Colonic mucosa (tissue), 4 donors: ENCODE measurements around the gene HSCB. TPM values are rescaled to one million over a fixed set of nuclear protein-coding genes. Genes with fewer than 3 reads are reported as not detected.
"Not testable (repeated sequence)": the region's sequence is repeated elsewhere in the genome, so short reads cannot be mapped to it uniquely, and the experiment has no call there.

Experiments
- DNase-seq: peaks from one replicate; pipeline ENCODE4 v3.0.0-alpha.2; 2020
- H3K27ac ChIP-seq: fragments of 200-600 bp; one replicate; pipeline ENCODE4 v1.8.0; 2021
- H3K27me3 ChIP-seq: fragments of 200-600 bp; one replicate; pipeline ENCODE4 v1.8.0; 2021
- H3K36me3 ChIP-seq: fragments of 200-600 bp; one replicate; pipeline ENCODE4 v1.8.0; 2021
- H3K4me1 ChIP-seq: fragments of 200-600 bp; one replicate; pipeline ENCODE4 v1.8.0; 2021; ENCODE audit warnings: mild to moderate bottlenecking
- H3K4me3 ChIP-seq: fragments of 200-600 bp; one replicate; pipeline ENCODE4 v1.8.0; 2021
- H3K9ac ChIP-seq, 2 donors: one replicate each; pipeline ENCODE4 v1.7.0; 2013; ENCODE audit warnings: control low read depth in 2 of 2, low read depth in 2 of 2, low read length in 2 of 2
- H3K9me3 ChIP-seq: fragments of 200-600 bp; one replicate; pipeline ENCODE4 v1.8.0; 2021
- intact Hi-C: fragments of 100-400 bp; cut with DNase I; formaldehyde crosslinking; loops from one replicate; pipeline ENCODE4 v1.14.1; 2022
- total RNA-seq, 2 donors: library from RNA; stranded (reverse); fragmentation: NEBNext Ultra II Directional in 1 of 2; extraction: Animal tissue kit (Norgen Biotek cat#: 25700) in 1 of 2; gene quantifications; one replicate each; pipeline ENCODE4 v1.2.1, GENCODE V29; 2021
- TF ChIP-seq, protein P1 (sequence below): fragments of 200-600 bp; IDR thresholded peaks from one replicate; pipeline ENCODE4 v1.8.0; 2022; ENCODE audit warnings: antibody characterized with exemption, mild to moderate bottlenecking
- donor health status: healthy.
- donor health status: DM: no; HTN: no; CAD: no.
- donor health status: DM: no; HTN: no; CAD: no.

Gene HSCB
- total RNA-seq, 2 donors from 2014 or later: 11.7 to 15.6 TPM

DNA sequence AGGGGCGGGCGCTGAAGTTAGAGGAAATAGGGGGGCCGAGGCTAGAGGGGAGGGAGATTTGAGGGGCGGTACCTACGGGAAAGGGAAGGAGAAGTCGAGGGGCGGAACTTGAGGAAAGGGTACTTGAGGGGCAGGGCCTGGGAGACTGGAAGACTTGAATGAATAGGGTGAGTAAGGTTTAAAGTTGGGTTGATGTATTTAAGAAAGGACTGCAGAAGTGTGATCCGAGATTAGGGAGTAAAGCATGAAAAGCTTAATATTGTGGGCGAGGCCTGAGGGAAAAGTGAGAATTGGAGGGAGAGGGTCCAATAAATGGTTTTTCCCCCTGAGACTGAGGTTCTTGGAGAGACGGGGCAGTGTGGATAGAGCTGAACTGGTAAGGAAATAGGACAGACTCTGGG is 723 bp downstream of the HSCB start:
- no peak for DNase-seq
- no peaks in the 10 kb centered on the region for H3K27me3 ChIP-seq
- no peaks in the 10 kb centered on the region for H3K9me3 ChIP-seq
- no peaks in the 10 kb centered on the region for H3K4me1 ChIP-seq
- TF ChIP-seq, protein P1, sequence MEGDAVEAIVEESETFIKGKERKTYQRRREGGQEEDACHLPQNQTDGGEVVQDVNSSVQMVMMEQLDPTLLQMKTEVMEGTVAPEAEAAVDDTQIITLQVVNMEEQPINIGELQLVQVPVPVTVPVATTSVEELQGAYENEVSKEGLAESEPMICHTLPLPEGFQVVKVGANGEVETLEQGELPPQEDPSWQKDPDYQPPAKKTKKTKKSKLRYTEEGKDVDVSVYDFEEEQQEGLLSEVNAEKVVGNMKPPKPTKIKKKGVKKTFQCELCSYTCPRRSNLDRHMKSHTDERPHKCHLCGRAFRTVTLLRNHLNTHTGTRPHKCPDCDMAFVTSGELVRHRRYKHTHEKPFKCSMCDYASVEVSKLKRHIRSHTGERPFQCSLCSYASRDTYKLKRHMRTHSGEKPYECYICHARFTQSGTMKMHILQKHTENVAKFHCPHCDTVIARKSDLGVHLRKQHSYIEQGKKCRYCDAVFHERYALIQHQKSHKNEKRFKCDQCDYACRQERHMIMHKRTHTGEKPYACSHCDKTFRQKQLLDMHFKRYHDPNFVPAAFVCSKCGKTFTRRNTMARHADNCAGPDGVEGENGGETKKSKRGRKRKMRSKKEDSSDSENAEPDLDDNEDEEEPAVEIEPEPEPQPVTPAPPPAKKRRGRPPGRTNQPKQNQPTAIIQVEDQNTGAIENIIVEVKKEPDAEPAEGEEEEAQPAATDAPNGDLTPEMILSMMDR: no peak
- H3K27ac ChIP-seq: peak overlapping the region; percentile 99
- H3K36me3 ChIP-seq: no peaks in the 10 kb centered on the region
- H3K4me3 ChIP-seq: peak overlapping the region; percentile 97
- peak overlapping the region; percentile 54 to 93 for H3K9ac ChIP-seq
- intact Hi-C loops: no loop called here

DNA sequence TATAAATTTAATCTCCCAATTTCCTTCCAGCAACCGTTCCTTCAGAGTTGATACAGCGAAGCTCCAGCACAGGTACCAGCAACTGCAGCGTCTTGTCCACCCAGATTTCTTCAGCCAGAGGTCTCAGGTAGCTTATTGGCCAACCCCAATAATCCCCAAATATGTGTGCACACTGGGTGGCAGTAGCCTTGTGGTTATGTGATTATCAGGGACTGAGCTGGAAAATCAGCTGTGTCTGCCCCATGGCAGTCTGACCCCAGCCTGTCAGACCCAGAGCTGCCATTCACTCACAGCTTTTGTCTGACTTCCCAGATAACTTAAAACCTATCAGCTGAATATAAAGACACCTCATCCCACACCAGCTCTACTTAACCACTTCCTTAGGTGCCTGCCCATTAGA is 2.0 kb downstream of the HSCB start:
- H3K27me3 ChIP-seq: no peaks in the 10 kb centered on the region
- intact Hi-C loops: no loop called here
- no peaks in the 10 kb centered on the region for H3K9me3 ChIP-seq
- TF ChIP-seq, protein P1: no peak
- no peaks in the 10 kb centered on the region for H3K4me1 ChIP-seq
- no peaks in the 10 kb centered on the region for H3K36me3 ChIP-seq
- no peak overlapping the region for H3K4me3 ChIP-seq
- H3K27ac ChIP-seq: no peak overlapping the region
- H3K9ac ChIP-seq: no peak overlapping the region
- DNase-seq: no peak

DNA sequence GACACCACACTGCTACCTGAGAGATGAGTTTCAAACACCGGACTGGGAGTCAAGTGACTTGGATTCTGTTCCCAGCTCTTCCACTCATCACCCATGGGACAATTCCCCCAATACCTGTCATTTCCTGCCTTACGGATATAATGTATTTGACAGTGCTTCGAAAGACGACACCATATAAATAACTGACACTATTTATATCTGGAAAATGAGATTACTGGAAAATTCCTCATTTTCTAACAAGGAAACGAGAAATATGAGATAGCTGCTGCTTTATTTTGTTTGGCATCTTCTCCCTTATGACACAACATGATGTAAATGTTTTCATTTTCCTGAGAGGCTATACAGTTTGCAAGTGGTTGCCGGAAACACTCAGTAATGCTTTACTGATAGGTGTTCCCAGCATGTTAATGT is 8.6 kb downstream of the HSCB start:
- intact Hi-C loops: no loop called here
- no peaks in the 10 kb centered on the region for H3K27me3 ChIP-seq
- no peaks in the 10 kb centered on the region for H3K9me3 ChIP-seq
- H3K4me3 ChIP-seq: no peak overlapping the region
- no peak overlapping the region for H3K9ac ChIP-seq
- no peaks in the 10 kb centered on the region for H3K36me3 ChIP-seq
- no peak overlapping the region for H3K27ac ChIP-seq
- TF ChIP-seq, protein P1: no peak
- DNase-seq: no peak
- H3K4me1 ChIP-seq: no peaks in the 10 kb centered on the region

DNA sequence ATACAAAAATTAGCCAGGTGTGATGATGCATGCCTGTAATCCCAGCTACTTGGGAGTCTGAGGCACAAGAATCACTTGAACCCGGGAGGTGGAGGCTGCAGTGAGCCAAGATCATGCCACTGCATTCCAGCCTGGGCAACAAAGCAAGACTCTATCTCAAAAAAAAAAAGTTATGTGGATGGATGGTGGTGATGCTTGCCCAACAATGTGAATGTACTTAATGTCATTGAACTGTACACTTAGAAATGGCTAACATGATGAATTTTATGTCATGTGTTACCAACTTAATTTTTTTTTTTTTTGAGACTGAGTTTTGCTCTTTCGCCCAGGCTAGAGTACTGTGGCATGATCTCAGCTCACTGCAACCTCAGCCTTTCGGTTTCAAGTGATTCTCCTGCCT is 12.7 kb downstream of the HSCB start:
- H3K36me3 ChIP-seq, H3K27ac ChIP-seq, H3K4me1 ChIP-seq, H3K27me3 ChIP-seq, DNase-seq, intact Hi-C loops, H3K4me3 ChIP-seq, H3K9ac ChIP-seq, H3K9me3 ChIP-seq: not testable (repeated sequence)

DNA sequence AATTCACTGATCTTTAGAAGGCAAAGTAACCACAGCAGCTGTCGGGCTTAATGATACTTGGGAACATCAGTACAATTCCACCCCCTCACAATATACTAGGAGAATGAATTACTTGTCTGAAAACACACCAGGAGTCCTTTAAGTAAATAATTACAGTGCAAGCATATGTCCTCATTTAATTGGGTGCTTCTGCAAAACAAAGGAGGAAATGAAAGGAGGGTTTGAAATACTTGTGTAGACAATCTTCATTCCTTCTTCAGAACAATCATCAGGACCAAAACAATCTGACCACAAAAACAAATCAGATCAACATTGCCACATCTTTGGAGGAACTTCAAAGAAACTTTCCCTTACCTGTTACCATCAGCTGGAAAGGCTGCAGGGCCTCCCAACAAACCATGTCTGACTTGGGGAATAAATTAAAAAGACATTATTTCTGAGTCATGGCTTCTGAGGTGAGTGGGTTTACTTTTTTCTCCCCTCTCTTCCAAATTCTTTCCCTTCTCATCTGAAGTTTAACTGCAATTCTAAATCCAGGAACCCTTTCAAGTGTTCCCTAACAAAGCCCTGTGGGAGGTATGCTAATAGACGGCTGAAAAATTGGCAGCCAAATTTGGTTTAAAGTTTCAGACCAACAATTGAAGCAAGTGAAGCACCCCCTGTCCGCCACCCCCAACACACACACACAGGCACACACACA is 18.2 kb downstream of the HSCB start:
- Histone ChIP-seq H3K4me3 (no peak overlapping the region), H3K4me1 (no peaks in the 10 kb centered on the region), H3K27me3 (no peaks in the 10 kb centered on the region), H3K9ac (no peak overlapping the region), H3K27ac (no peak overlapping the region), H3K36me3 (no peaks in the 10 kb centered on the region), H3K9me3 (no peaks in the 10 kb centered on the region)
- intact Hi-C loops: no loop called here
- no peak for DNase-seq
- TF ChIP-seq, protein P1: no peak

DNA sequence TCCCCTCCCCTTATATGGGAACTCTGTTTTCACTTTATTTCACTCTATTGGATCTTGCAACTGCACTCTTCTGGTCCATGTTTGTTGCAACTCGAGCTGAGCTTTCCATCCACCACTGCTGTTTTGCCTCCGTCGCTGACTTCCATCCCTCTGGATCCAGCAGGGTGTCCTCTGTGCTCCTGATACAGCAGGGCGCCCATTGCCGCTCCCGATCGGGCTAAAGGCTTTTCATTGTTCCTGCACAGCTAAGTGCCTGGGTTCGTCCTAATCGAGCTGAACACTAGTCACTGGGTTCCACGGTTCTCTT is 19.6 kb downstream of the HSCB start:
- TF ChIP-seq, protein P1: no peak
- no peaks in the 10 kb centered on the region for H3K36me3 ChIP-seq
- H3K27ac ChIP-seq: no peak overlapping the region
- no peaks in the 10 kb centered on the region for H3K4me1 ChIP-seq
- no peaks in the 10 kb centered on the region for H3K9me3 ChIP-seq
- DNase-seq: no peak
- no peak overlapping the region for H3K4me3 ChIP-seq
- no peaks in the 10 kb centered on the region for H3K27me3 ChIP-seq
- no peak overlapping the region for H3K9ac ChIP-seq
- intact Hi-C loops: no loop called here

DNA sequence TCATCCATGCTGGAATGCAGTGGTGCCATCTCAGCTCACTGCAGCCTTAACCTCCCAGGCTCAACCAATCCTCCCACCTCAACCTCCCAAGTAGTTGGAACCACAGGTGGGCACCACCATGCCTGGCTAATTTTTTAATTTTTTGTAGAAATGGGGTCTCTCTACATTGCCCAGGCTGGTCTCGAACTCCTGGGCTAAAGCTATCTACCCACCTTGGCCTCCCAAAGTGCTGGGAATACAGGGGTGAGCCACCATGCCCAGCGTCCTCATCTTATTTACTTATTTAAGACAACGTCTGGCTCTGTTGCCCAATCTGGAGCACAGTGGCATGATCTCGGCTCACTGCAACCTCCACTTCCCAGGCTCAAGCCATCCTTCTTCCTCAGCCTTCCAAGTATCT is 20.2 kb downstream of the HSCB start:
- H3K9me3 ChIP-seq, H3K36me3 ChIP-seq, intact Hi-C loops, H3K9ac ChIP-seq, H3K27me3 ChIP-seq, DNase-seq, H3K4me1 ChIP-seq, H3K27ac ChIP-seq, H3K4me3 ChIP-seq: not testable (repeated sequence)
